A549 (cell line): ENCODE measurements around the gene C21orf58. TPM values are rescaled to one million over a fixed set of nuclear protein-coding genes. Genes with fewer than 3 reads are reported as not detected.

Experiments used
- ATAC-seq, 2 experiments: fragments of 200-7000 bp in 1 of 2; fragments of >200 bp in 1 of 2; cut with Nextera tagmentation in 1 of 2; cut with Tn5 transposase in 1 of 2; 3 replicates each; pipeline versions ENCODE4 v1.8.0 to v1.9.1; 2018 to 2020; ENCODE audit warnings: mild to moderate bottlenecking in 1 of 2, moderate library complexity in 1 of 2
- CTCF ChIA-PET: fragments of 300-600 bp; sonication (Branson Sonifier 250); formaldehyde crosslinking; extraction: SDS; loops from one replicate; lab custom pipeline; 2021; ENCODE audit warnings: antibody characterized with exemption, inconsistent platforms; lab: Yijun Ruan, JAX
- POLR2A ChIA-PET: fragments of 350-600 bp; formaldehyde crosslinking; extraction: SDS; loops from one replicate; lab custom pipeline; 2021; ENCODE audit warnings: antibody characterized with exemption, inconsistent platforms; lab: Yijun Ruan, JAX
- DNase-seq, 2 experiments: peaks; one replicate each; pipeline versions ENCODE4 v3.0.0 to v3.0.0-alpha.2; 2011 to 2016; ENCODE audit warnings: low read depth in 1 of 2, low spot score in 1 of 2
- FAIRE-seq: peaks from 2 replicates; lab custom pipeline; 2011; peaks lifted over from hg19 to GRCh38; lab: Jason Lieb, UNC
- H3K27ac ChIP-seq, 2 experiments: fragments of >200 bp; sonication (Bioruptor Twin); formaldehyde crosslinking; 3 replicates each; pipeline ENCODE4 v1.5.1; 2016 to 2017
- H3K4me1 ChIP-seq: fragments of >200 bp; sonication (Bioruptor Twin); formaldehyde crosslinking; 3 replicates; pipeline ENCODE4 v1.6.1; 2016
- H3K4me2 ChIP-seq: fragments of >200 bp; sonication (Bioruptor Twin); formaldehyde crosslinking; 3 replicates; pipeline ENCODE4 v1.6.1; 2016
- H3K4me3 ChIP-seq: fragments of >200 bp; sonication (Bioruptor Twin); formaldehyde crosslinking; 3 replicates; pipeline ENCODE4 v1.5.1; 2016
- H3K9me3 ChIP-seq: fragments of >200 bp; sonication (Bioruptor Twin); formaldehyde crosslinking; 3 replicates; pipeline ENCODE4 v1.6.1; 2016
- BHLHE40 ChIP-seq: IDR thresholded peaks from 2 replicates; pipeline ENCODE4 v1.6.1; 2012; ENCODE audit warnings: low read depth, low read length, inconsistent platforms
- CBX8 ChIP-seq: fragments of 200-600 bp; sonication (generic); IDR thresholded peaks from 2 replicates; pipeline ENCODE4 v1.6.1; 2016
- CEBPB ChIP-seq, 2 experiments: fragments of >200 bp in 1 of 2; sonication (Bioruptor Twin) in 1 of 2; formaldehyde crosslinking in 1 of 2; IDR thresholded peaks; 2 replicates each; pipeline ENCODE4 v1.6.1; 2012 to 2016
- FOSB ChIP-seq: fragments of 250-450 bp; sonication (Bioruptor Pico); IDR thresholded peaks from 2 replicates; pipeline ENCODE4 v1.5.0; 2020; ENCODE audit warnings: mild to moderate bottlenecking, moderate library complexity
- FOSL2 ChIP-seq, 2 experiments: fragments of 450-650 bp in 1 of 2; fragments of >200 bp in 1 of 2; sonication (Bioruptor Twin) in 1 of 2; formaldehyde crosslinking; IDR thresholded peaks; 2 replicates each; pipeline versions ENCODE4 v1.5.0 to v1.6.1; 2016 to 2020; ENCODE audit warnings: mild to moderate bottlenecking in 1 of 2, moderate library complexity in 1 of 2
- HDAC2 ChIP-seq: fragments of 200-600 bp; sonication (generic); IDR thresholded peaks from 2 replicates; pipeline ENCODE4 v1.6.1; 2016
- HOXB5 ChIP-seq: fragments of 250-450 bp; sonication (Bioruptor Pico); IDR thresholded peaks from 2 replicates; pipeline ENCODE4 v1.5.0; 2020; ENCODE audit warnings: mild to moderate bottlenecking, moderate library complexity
- KDM1A ChIP-seq: fragments of 200-600 bp; sonication (generic); IDR thresholded peaks from 2 replicates; pipeline ENCODE4 v1.6.1; 2016; ENCODE audit warnings: low read depth, mild to moderate bottlenecking
- MAZ ChIP-seq: fragments of 150-350 bp; IDR thresholded peaks from 2 replicates; pipeline ENCODE4 v1.6.1; 2014; ENCODE audit warnings: antibody characterized with exemption, low read depth, low read length, borderline replicate concordance
- MYC ChIP-seq: IDR thresholded peaks from 2 replicates; pipeline ENCODE4 v1.6.1; 2012; ENCODE audit warnings: mild to moderate bottlenecking, inconsistent platforms, low read length, improper control_type of control experiment, borderline replicate concordance
- WGBS: methylation state at CpG from one replicate; pipeline ENCODE4 v1.1.6; 2017; ENCODE audit errors: missing lambda C conversion rate; 5-methylcytosine and 5-hydroxymethylcytosine counted together
- polyA plus RNA-seq, 4 experiments: library from polyadenylated mRNA; depleted of rRNA in 3 of 4; stranded (reverse); fragments of >200 nt; fragmentation: RNase III in 1 of 4; extraction: RNeasy Plus Mini Kit Qiagen cat#74134 plus additional on column Dnase treatment in 1 of 4; gene quantifications; 2 replicates in 3 of 4; 3 replicates in 1 of 4; pipeline ENCODE4 v1.2.3, GENCODE V29; 2011 to 2017
- TF ChIP-seq, protein P1 (sequence below): fragments of >200 bp; sonication (Bioruptor Twin); formaldehyde crosslinking; IDR thresholded peaks from 3 replicates; pipeline ENCODE4 v1.5.1; 2016
- TF ChIP-seq, protein P2 (sequence below): fragments of 250-450 bp; sonication (Bioruptor Pico); IDR thresholded peaks from 2 replicates; pipeline ENCODE4 v1.5.0; 2020; ENCODE audit warnings: low read depth, mild to moderate bottlenecking, moderate library complexity
- TF ChIP-seq, protein P3 (sequence below): fragments of >200 bp; sonication (Bioruptor Twin); formaldehyde crosslinking; IDR thresholded peaks from 3 replicates; pipeline ENCODE4 v1.6.1; 2016
- TF ChIP-seq, protein P4 (sequence below): fragments of 150-350 bp; IDR thresholded peaks from 2 replicates; pipeline ENCODE4 v1.6.1; 2014; ENCODE audit warnings: low read depth, mild to moderate bottlenecking, low read length
- TF ChIP-seq, protein P5 (sequence below): IDR thresholded peaks from 2 replicates; pipeline ENCODE4 v1.6.1; 2012
- TF ChIP-seq, protein P6 (sequence below): fragments of 250-450 bp; sonication (Bioruptor Pico); IDR thresholded peaks from 2 replicates; pipeline ENCODE4 v1.5.0; 2021; ENCODE audit warnings: mild to moderate bottlenecking, moderate library complexity, borderline replicate concordance
- TF ChIP-seq, protein P7 (sequence below): fragments of 450-650 bp; IDR thresholded peaks from 2 replicates; pipeline ENCODE4 v1.6.1; 2014; ENCODE audit warnings: antibody characterized with exemption

The C21orf58 gene
- polyA plus RNA-seq, 2 of the 4 experiments (the other 2 are of a cell fraction): 3.2 to 8.5 TPM

DNA sequence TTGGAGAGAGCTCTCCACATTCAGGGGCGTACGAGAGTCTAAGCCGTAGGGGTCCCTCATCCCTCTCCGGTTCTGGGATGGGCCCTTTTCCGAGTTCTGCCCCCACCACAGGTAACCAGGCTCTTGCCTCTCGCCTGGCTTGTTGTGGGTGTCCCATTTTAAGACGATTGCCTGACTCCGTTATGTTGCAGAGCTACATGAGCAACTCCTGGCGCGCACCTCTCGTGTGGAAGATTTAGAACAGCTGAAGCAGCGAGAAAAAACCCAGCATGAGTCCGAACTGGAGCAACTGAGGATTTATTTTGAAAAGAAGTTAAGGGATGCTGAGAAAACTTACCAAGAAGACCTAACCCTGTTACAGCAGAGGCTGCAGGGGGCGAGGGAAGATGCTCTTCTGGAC, 29.2 kb upstream of the C21orf58 start:
- Histone ChIP-seq H3K27ac (no peak overlapping the region), H3K4me3 (no peak overlapping the region), H3K4me2 (no peak overlapping the region), H3K4me1 (no peaks in the 10 kb centered on the region), H3K9me3 (no peaks in the 10 kb centered on the region)
- no peak for ATAC-seq
- WGBS: 92% methylated on average over 14 of the region's 14 CpGs
- POLR2A ChIA-PET: no interaction called here
- no peak for FAIRE-seq
- TF ChIP-seq, protein P1, sequence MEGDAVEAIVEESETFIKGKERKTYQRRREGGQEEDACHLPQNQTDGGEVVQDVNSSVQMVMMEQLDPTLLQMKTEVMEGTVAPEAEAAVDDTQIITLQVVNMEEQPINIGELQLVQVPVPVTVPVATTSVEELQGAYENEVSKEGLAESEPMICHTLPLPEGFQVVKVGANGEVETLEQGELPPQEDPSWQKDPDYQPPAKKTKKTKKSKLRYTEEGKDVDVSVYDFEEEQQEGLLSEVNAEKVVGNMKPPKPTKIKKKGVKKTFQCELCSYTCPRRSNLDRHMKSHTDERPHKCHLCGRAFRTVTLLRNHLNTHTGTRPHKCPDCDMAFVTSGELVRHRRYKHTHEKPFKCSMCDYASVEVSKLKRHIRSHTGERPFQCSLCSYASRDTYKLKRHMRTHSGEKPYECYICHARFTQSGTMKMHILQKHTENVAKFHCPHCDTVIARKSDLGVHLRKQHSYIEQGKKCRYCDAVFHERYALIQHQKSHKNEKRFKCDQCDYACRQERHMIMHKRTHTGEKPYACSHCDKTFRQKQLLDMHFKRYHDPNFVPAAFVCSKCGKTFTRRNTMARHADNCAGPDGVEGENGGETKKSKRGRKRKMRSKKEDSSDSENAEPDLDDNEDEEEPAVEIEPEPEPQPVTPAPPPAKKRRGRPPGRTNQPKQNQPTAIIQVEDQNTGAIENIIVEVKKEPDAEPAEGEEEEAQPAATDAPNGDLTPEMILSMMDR: no peak
- no peak for TF ChIP-seq KDM1A
- no peak for TF ChIP-seq MAZ
- no peak for TF ChIP-seq FOSL2 (IDR thresholded peaks at IDR 0.05)
- no peak for TF ChIP-seq FOSL2 (CRISPR knock-in tag; IDR thresholded peaks at IDR 0.05)
- no peak for TF ChIP-seq BHLHE40
- TF ChIP-seq FOSB (CRISPR knock-in tag): no peak
- TF ChIP-seq, protein P2, sequence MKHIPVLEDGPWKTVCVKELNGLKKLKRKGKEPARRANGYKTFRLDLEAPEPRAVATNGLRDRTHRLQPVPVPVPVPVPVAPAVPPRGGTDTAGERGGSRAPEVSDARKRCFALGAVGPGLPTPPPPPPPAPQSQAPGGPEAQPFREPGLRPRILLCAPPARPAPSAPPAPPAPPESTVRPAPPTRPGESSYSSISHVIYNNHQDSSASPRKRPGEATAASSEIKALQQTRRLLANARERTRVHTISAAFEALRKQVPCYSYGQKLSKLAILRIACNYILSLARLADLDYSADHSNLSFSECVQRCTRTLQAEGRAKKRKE: no peak
- no peak for TF ChIP-seq CEBPB (IDR thresholded peaks at IDR 0.05)
- TF ChIP-seq HDAC2: no peak
- TF ChIP-seq, protein P3, sequence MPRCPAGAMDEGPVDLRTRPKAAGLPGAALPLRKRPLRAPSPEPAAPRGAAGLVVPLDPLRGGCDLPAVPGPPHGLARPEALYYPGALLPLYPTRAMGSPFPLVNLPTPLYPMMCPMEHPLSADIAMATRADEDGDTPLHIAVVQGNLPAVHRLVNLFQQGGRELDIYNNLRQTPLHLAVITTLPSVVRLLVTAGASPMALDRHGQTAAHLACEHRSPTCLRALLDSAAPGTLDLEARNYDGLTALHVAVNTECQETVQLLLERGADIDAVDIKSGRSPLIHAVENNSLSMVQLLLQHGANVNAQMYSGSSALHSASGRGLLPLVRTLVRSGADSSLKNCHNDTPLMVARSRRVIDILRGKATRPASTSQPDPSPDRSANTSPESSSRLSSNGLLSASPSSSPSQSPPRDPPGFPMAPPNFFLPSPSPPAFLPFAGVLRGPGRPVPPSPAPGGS: no peak
- TF ChIP-seq MYC: no peak
- TF ChIP-seq, protein P4, sequence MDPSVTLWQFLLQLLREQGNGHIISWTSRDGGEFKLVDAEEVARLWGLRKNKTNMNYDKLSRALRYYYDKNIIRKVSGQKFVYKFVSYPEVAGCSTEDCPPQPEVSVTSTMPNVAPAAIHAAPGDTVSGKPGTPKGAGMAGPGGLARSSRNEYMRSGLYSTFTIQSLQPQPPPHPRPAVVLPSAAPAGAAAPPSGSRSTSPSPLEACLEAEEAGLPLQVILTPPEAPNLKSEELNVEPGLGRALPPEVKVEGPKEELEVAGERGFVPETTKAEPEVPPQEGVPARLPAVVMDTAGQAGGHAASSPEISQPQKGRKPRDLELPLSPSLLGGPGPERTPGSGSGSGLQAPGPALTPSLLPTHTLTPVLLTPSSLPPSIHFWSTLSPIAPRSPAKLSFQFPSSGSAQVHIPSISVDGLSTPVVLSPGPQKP: no peak
- TF ChIP-seq, protein P5, sequence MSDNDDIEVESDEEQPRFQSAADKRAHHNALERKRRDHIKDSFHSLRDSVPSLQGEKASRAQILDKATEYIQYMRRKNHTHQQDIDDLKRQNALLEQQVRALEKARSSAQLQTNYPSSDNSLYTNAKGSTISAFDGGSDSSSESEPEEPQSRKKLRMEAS: no peak
- no peak for DNase-seq
- CTCF ChIA-PET: no interaction called here

DNA sequence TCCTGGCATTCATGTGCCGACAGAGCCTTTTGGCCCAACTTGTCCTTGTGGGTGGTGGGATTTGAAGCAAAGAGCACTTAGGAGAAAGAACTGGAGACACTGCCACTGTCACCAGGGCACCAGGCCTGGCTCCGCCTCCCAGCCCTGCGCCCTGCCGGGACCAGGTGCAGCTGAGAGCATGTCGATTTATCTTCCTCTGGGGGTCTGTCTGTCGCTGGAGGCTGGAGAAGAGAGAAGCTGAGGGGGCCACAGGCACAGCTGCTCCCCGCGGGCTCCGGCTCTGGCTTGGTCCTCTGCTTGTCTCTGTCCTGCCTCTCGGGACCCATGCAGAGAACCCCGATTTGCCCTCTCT, 28.5 kb upstream of the C21orf58 start:
- no peaks in the 10 kb centered on the region for H3K4me1 ChIP-seq
- no peak for DNase-seq
- H3K4me2 ChIP-seq: no peak overlapping the region
- WGBS: no CpG with 5 or more reads among the region's 11 CpGs
- no peak for ATAC-seq
- CTCF ChIA-PET: interaction anchor here (0.6 kb wide), 1 partner anchor 27 kb away, joined by 3 read pairs; no protein-coding TSS in a partner anchor
- no peak for FAIRE-seq
- H3K4me3 ChIP-seq: no peak overlapping the region
- POLR2A ChIA-PET: no interaction called here
- no peak for TF ChIP-seq HOXB5 (CRISPR knock-in tag)
- no peak overlapping the region for H3K27ac ChIP-seq
- no peaks in the 10 kb centered on the region for H3K9me3 ChIP-seq

DNA sequence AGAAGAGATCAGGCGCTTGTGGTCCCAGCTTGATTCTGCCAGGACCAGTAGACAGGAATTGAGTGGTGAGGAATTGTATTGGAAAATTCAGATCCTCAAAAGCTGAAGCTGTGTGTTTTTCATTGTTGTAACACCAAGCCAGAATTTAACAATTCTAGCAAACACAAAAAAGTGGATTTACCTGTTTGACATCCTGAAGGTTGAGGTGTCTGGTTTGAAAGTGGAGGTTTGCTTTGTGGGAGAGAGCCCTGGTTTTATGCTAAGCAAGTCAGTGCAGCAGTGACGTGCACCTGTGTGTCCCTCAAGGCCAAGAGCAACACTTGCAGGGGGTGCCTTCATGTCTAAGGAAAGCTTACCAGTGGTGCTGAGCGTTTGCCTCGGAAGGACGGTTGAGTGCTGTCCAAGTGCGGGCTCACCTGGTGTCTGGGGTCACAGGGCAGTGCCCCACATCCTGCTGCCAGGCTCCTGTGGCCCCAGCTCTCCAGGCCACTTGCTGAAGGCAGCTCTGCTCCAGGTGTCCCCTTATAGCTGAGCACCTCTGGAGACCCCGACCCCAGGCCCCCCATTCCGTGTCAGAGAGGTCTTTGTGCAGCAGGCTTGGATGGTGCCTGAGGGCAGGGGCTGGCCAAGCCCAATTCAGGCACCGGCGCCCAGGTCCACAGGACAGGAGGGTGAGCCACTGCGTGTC, 27.9 kb upstream of the C21orf58 start:
- Histone ChIP-seq H3K4me3 (no peak overlapping the region), H3K4me2 (no peak overlapping the region), H3K9me3 (no peaks in the 10 kb centered on the region), H3K4me1 (no peaks in the 10 kb centered on the region), H3K27ac (no peak overlapping the region)
- POLR2A ChIA-PET: no interaction called here
- TF ChIP-seq BHLHE40: no peak
- TF ChIP-seq, protein P6, sequence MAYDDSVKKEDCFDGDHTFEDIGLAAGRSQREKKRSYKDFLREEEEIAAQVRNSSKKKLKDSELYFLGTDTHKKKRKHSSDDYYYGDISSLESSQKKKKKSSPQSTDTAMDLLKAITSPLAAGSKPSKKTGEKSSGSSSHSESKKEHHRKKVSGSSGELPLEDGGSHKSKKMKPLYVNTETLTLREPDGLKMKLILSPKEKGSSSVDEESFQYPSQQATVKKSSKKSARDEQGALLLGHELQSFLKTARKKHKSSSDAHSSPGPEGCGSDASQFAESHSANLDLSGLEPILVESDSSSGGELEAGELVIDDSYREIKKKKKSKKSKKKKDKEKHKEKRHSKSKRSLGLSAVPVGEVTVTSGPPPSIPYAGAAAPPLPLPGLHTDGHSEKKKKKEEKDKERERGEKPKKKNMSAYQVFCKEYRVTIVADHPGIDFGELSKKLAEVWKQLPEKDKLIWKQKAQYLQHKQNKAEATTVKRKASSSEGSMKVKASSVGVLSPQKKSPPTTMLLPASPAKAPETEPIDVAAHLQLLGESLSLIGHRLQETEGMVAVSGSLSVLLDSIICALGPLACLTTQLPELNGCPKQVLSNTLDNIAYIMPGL (CRISPR knock-in tag): no peak
- TF ChIP-seq CEBPB (IDR thresholded peaks at IDR 0.05): no peak
- TF ChIP-seq CBX8: no peak
- no peak for TF ChIP-seq HDAC2
- TF ChIP-seq, protein P7, sequence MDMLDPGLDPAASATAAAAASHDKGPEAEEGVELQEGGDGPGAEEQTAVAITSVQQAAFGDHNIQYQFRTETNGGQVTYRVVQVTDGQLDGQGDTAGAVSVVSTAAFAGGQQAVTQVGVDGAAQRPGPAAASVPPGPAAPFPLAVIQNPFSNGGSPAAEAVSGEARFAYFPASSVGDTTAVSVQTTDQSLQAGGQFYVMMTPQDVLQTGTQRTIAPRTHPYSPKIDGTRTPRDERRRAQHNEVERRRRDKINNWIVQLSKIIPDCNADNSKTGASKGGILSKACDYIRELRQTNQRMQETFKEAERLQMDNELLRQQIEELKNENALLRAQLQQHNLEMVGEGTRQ: no peak
- WGBS: 96% methylated on average over 8 of the region's 11 CpGs
- FAIRE-seq (no peak), DNase-seq (no peak), ATAC-seq (no peak)
- CTCF ChIA-PET: interaction anchor here (0.6 kb wide), 1 partner anchor 28 kb away, joined by 3 read pairs; no protein-coding TSS in a partner anchor
